Fibroblast of lung (primary cell): ENCODE data around the gene CELSR2. TPM values are rescaled to one million over a fixed set of nuclear protein-coding genes. Genes with fewer than 3 reads are reported as not detected.
A peak's percentile ranks its signal among the peaks of the same experiment; 100 is the strongest.

Experiments
- DNase-seq, 2 donors: peaks; one replicate each; pipeline versions ENCODE4 v3.0.0 to v3.0.0-alpha.2; 2010; ENCODE audit warnings: low read depth in 2 of 2
- H2AFZ ChIP-seq: 2 replicates; pipeline ENCODE4 v1.5.1; 2012; ENCODE audit warnings: low read length, control low read depth, inconsistent platforms
- H3K27ac ChIP-seq: 2 replicates; pipeline ENCODE4 v1.5.1; 2011; ENCODE audit warnings: low read length, control low read depth; ENCODE audit not compliant: insufficient read depth
- H3K27me3 ChIP-seq: 2 replicates; pipeline ENCODE4 v1.5.1; 2011; ENCODE audit warnings: mild to moderate bottlenecking, low read length; ENCODE audit not compliant: control insufficient read depth, insufficient read depth
- H3K36me3 ChIP-seq: 2 replicates; pipeline ENCODE4 v1.5.1; 2011; ENCODE audit warnings: low read length; ENCODE audit not compliant: control insufficient read depth, insufficient read depth
- H3K4me1 ChIP-seq: 2 replicates; pipeline ENCODE4 v1.5.1; 2011; ENCODE audit warnings: low read length; ENCODE audit not compliant: control insufficient read depth, insufficient read depth; ENCODE audit errors: extremely low read depth
- H3K4me2 ChIP-seq: 2 replicates; pipeline ENCODE4 v1.5.1; 2011; ENCODE audit warnings: low read length, control low read depth; ENCODE audit not compliant: insufficient read depth; ENCODE audit errors: extremely low read depth
- H3K4me3 ChIP-seq, 4 experiments: fragments of 200-600 bp in 1 of 4; sonication (generic) in 1 of 4; replicated peaks in 1 of 4; 2 replicates each; pipeline ENCODE4 v1.5.1; 2011 to 2016; ENCODE audit warnings: low read length in 4 of 4, low read depth in 3 of 4, mild to moderate bottlenecking in 3 of 4, control low read depth in 2 of 4, inconsistent platforms in 1 of 4, mixed read lengths in 1 of 4; ENCODE audit not compliant: insufficient read depth in 1 of 4; ENCODE audit errors: control extremely low read depth in 1 of 4
- H3K79me2 ChIP-seq: 2 replicates; pipeline ENCODE4 v1.5.1; 2012; ENCODE audit warnings: mild to moderate bottlenecking, low read length, inconsistent platforms; ENCODE audit not compliant: control insufficient read depth, insufficient read depth
- H3K9ac ChIP-seq: 2 replicates; pipeline ENCODE4 v1.5.1; 2011; ENCODE audit warnings: mild to moderate bottlenecking, low read length, control low read depth; ENCODE audit not compliant: insufficient read depth
- H3K9me3 ChIP-seq: 2 replicates; pipeline ENCODE4 v1.5.1; 2012; ENCODE audit warnings: low read depth, low read length; ENCODE audit not compliant: control insufficient read depth, insufficient read depth
- H4K20me1 ChIP-seq: 2 replicates; pipeline ENCODE4 v1.5.1; 2011; ENCODE audit warnings: low read length; ENCODE audit not compliant: control insufficient read depth, insufficient read depth; ENCODE audit errors: extremely low read depth
- EZH2 ChIP-seq: IDR thresholded peaks from 2 replicates; pipeline ENCODE4 v1.5.1; 2012; ENCODE audit warnings: low read length, control low read depth, mild to moderate bottlenecking; ENCODE audit errors: missing control alignments
- polyA plus RNA-seq, 2 donors: library from polyadenylated mRNA; depleted of rRNA in 1 of 2; stranded (reverse) in 1 of 2; unstranded in 1 of 2; fragments of >200 nt; gene quantifications; 2 replicates each; pipeline ENCODE4 v1.2.1, GENCODE V29; 2011 to 2012; ENCODE audit warnings: missing spikeins in 1 of 2
- total RNA-seq: library from RNA; depleted of rRNA; stranded (reverse); fragments of >200 nt; gene quantifications from 2 replicates; pipeline ENCODE4 v1.2.1, GENCODE V29; 2014
- TF ChIP-seq, protein P1 (sequence below), 2 donors: IDR thresholded peaks in 1 of 2; conservative IDR thresholded peaks in 1 of 2; 1 replicate in 1 of 2; 2 replicates in 1 of 2; pipeline ENCODE4 v1.5.1; 2011 to 2012; ENCODE audit warnings: low read length in 2 of 2, control low read depth in 1 of 2, inconsistent platforms in 1 of 2, low read depth in 1 of 2, mild to moderate bottlenecking in 1 of 2

Gene CELSR2
- total and polyA plus RNA-seq, 2 donors (not counting 1 experiment from before 2014, with no cell fraction given) = 0.67 to 3.5 TPM

DNA sequence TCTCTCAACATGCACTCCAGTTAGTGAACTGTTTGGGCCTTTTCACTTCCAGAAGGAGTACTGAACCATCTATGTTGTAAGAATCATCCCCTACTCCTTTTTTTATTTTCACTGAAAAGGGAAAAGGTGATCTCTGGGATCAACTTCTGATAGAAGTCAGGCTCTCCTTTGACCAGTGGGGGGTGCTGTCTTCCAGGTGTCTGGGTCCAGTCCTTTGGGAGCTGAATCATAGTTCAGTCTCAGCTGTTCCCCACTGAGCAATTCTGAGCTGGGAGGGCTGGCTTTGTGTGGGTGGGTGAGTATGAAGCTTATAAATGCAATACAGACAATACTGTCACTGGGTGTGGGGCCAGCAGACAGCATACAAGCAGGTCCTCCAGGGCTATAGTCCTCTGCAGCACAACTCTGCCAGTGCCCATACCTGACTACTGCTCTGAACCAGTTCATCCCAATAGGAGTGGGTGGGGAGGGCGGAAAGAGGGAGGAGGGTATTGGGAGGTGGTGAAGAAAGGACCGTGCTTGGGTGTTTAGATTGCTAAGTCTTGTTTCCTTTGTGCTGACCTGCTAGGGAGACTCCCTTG, 48.1 kb upstream of the CELSR2 start:
- TF ChIP-seq EZH2 = no peak
- TF ChIP-seq, protein P1, sequence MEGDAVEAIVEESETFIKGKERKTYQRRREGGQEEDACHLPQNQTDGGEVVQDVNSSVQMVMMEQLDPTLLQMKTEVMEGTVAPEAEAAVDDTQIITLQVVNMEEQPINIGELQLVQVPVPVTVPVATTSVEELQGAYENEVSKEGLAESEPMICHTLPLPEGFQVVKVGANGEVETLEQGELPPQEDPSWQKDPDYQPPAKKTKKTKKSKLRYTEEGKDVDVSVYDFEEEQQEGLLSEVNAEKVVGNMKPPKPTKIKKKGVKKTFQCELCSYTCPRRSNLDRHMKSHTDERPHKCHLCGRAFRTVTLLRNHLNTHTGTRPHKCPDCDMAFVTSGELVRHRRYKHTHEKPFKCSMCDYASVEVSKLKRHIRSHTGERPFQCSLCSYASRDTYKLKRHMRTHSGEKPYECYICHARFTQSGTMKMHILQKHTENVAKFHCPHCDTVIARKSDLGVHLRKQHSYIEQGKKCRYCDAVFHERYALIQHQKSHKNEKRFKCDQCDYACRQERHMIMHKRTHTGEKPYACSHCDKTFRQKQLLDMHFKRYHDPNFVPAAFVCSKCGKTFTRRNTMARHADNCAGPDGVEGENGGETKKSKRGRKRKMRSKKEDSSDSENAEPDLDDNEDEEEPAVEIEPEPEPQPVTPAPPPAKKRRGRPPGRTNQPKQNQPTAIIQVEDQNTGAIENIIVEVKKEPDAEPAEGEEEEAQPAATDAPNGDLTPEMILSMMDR (conservative IDR thresholded peaks at IDR 0.05 in 1 of 2, IDR thresholded peaks at IDR 0.05 in 1 of 2; ENCODE audit: low read depth in 1 of 2, low read length in 2 of 2) = peak; percentile 72 to 76
- Histone ChIP-seq H3K27ac (no peak overlapping the region), H4K20me1 (no peaks in the 10 kb centered on the region), H3K36me3 (no peaks in the 10 kb centered on the region), H3K9ac (no peak overlapping the region), H3K79me2 (no peaks in the 10 kb centered on the region), H3K9me3 (no peaks in the 10 kb centered on the region), H3K4me1 (peaks cover 19% of the 10 kb centered on the region), H3K27me3 (no peaks in the 10 kb centered on the region), H3K4me2 (peak overlapping the region; percentile 29), H3K4me3 (no peak overlapping the region), H2AFZ (no peak overlapping the region)
- DNase-seq = peak; percentile 75 to 94

DNA sequence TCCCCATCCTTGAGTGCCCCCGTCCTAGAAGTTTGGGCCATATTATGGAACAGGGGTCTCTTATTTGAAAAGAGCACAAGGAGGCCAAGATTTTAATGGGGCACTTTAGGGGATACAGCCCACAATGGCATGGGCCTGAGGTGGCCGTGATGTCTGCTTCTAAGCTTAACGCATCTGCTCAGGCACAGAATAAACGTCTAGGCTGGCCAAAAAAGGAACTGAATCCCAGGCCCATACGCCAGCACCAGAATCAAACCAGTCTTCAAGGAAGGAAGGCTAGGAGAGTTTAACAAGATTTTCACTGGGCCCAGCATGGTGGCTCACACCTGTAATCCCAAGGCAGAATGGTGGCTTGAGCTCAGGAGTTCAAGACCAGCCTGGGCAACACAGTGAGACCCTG, 44.9 kb upstream of the CELSR2 start:
- Histone ChIP-seq H3K79me2 (no peaks in the 10 kb centered on the region), H3K27ac (no peak overlapping the region), H3K4me3 (no peak overlapping the region), H3K4me1 (peaks cover 6% of the 10 kb centered on the region), H3K36me3 (no peaks in the 10 kb centered on the region), H3K4me2 (no peak overlapping the region), H3K9me3 (no peaks in the 10 kb centered on the region), H4K20me1 (no peaks in the 10 kb centered on the region), H3K27me3 (no peaks in the 10 kb centered on the region), H3K9ac (no peak overlapping the region), H2AFZ (no peak overlapping the region)
- no peak for TF ChIP-seq EZH2
- TF ChIP-seq, protein P1 (conservative IDR thresholded peaks at IDR 0.05 in 1 of 2, IDR thresholded peaks at IDR 0.05 in 1 of 2; ENCODE audit: low read depth in 1 of 2, low read length in 2 of 2) = no peak
- no peak for DNase-seq

DNA sequence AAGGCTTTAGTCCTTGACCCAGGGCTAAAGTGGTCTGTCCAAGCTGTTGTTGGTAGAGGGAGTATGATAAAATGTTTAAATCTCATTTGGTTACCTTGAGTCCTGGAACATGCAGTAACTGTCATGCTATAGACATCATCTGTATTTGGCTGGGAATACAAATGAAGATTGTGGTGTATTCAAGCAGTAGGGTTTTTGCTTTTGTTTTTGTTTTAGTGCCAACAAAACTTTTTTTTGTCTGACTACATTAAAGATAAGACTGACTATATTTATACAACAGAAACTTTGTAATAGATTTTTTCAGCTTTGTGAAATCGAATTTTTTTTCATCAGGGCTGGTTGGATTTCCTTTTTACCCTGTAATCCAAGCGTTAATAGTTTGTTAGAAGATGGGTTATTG, 43.0 kb upstream of the CELSR2 start:
- Histone ChIP-seq H3K79me2 (no peaks in the 10 kb centered on the region), H3K4me2 (no peak overlapping the region), H3K9me3 (no peaks in the 10 kb centered on the region), H3K4me1 (peaks cover 4% of the 10 kb centered on the region), H4K20me1 (no peaks in the 10 kb centered on the region), H3K27ac (no peak overlapping the region), H2AFZ (no peak overlapping the region), H3K27me3 (no peaks in the 10 kb centered on the region), H3K9ac (no peak overlapping the region), H3K36me3 (no peaks in the 10 kb centered on the region), H3K4me3 (no peak overlapping the region)
- no peak for TF ChIP-seq EZH2
- TF ChIP-seq, protein P1 (conservative IDR thresholded peaks at IDR 0.05 in 1 of 2, IDR thresholded peaks at IDR 0.05 in 1 of 2; ENCODE audit: low read depth in 1 of 2, low read length in 2 of 2) = no peak
- no peak for DNase-seq
